MM.1S (cell line): ENCODE data around the gene TMEM114.

Source experiments
- DNase-seq: peaks from one replicate; pipeline ENCODE4 v3.0.0-alpha.2; 2015
- H2AFZ ChIP-seq: fragments of 300-600 bp; sonication (generic); 2 replicates; pipeline ENCODE4 v1.6.0; 2016; ENCODE audit warnings: antibody characterized with exemption, low read length
- H3F3A ChIP-seq: fragments of 300-600 bp; sonication (generic); 2 replicates; pipeline ENCODE4 v1.6.1; 2016; ENCODE audit warnings: mild to moderate bottlenecking, antibody characterized with exemption, low read length, moderate library complexity, mixed read lengths; ENCODE audit not compliant: insufficient read depth
- H3K27ac ChIP-seq: fragments of 300-600 bp; sonication (generic); 2 replicates; pipeline ENCODE4 v1.5.1; 2016; ENCODE audit warnings: mild to moderate bottlenecking, low read length
- H3K27me3 ChIP-seq: fragments of 300-600 bp; sonication (generic); replicated peaks from 2 replicates; pipeline ENCODE4 v1.6.0; 2016; ENCODE audit warnings: low read length; ENCODE audit not compliant: insufficient read depth
- H3K36me3 ChIP-seq: fragments of 300-600 bp; sonication (generic); replicated peaks from 2 replicates; pipeline ENCODE4 v1.6.1; 2016; ENCODE audit warnings: mild to moderate bottlenecking, low read length, mixed read lengths; ENCODE audit not compliant: insufficient read depth
- H3K4me1 ChIP-seq: fragments of 300-600 bp; sonication (generic); 2 replicates; pipeline ENCODE4 v1.6.1; 2016; ENCODE audit warnings: low read length, mixed read lengths
- H3K4me2 ChIP-seq: fragments of 300-600 bp; sonication (generic); 2 replicates; pipeline ENCODE4 v1.6.0; 2016; ENCODE audit warnings: low read depth, low read length
- H3K4me3 ChIP-seq: fragments of 300-600 bp; sonication (generic); 2 replicates; pipeline ENCODE4 v1.5.1; 2016; ENCODE audit warnings: low read length, mixed read lengths
- H3K79me2 ChIP-seq: fragments of 300-600 bp; sonication (generic); 2 replicates; pipeline ENCODE4 v1.6.1; 2016; ENCODE audit warnings: mixed run types, low read length, mixed read lengths
- H3K9ac ChIP-seq: fragments of 300-600 bp; sonication (generic); 2 replicates; pipeline ENCODE4 v1.6.1; 2016; ENCODE audit warnings: low read length, mixed read lengths
- H3K9me2 ChIP-seq: fragments of 300-600 bp; sonication (generic); replicated peaks from 2 replicates; pipeline ENCODE4 v1.6.1; 2016; ENCODE audit warnings: mild to moderate bottlenecking, low read length, mixed read lengths; ENCODE audit not compliant: insufficient read depth
- H3K9me3 ChIP-seq: fragments of 300-600 bp; sonication (generic); replicated peaks from 2 replicates; pipeline ENCODE4 v1.6.1; 2016; ENCODE audit warnings: mild to moderate bottlenecking, low read length, mixed read lengths; ENCODE audit not compliant: insufficient read depth
- H4K20me1 ChIP-seq: fragments of 300-600 bp; sonication (generic); 2 replicates; pipeline ENCODE4 v1.6.1; 2016; ENCODE audit warnings: mild to moderate bottlenecking, low read length, moderate library complexity, mixed read lengths; ENCODE audit not compliant: insufficient read depth
- CTCF ChIP-seq: fragments of 300-600 bp; sonication (generic); IDR thresholded peaks from 2 replicates; pipeline ENCODE4 v1.5.1; 2016; ENCODE audit warnings: antibody characterized with exemption, low read length, mixed read lengths
- EZH2 ChIP-seq: fragments of 300-600 bp; sonication (generic); optimal IDR thresholded peaks from 2 replicates; pipeline ENCODE3; 2017; ENCODE audit warnings: low read depth, mild to moderate bottlenecking, antibody characterized with exemption, low read length, mixed read lengths
- EZH2phosphoT487 ChIP-seq: fragments of 300-600 bp; sonication (generic); IDR thresholded peaks from 2 replicates; pipeline ENCODE4 v1.6.1; 2018; ENCODE audit warnings: antibody characterized with exemption, low read length

Gene TMEM114

GRCh38 chr16:8589057-8589899 is 1.0 kb downstream of the TMEM114 start:
- Histone ChIP-seq H3K4me1 (no peaks in the 10 kb centered on the region), H3K4me3 (no peak overlapping the region), H3K4me2 (no peak overlapping the region), H3F3A (no peaks in the 10 kb centered on the region), H3K9ac (no peak overlapping the region), H3K79me2 (no peaks in the 10 kb centered on the region), H3K27me3 (no peaks in the 10 kb centered on the region), H3K9me2 (no peaks in the 10 kb centered on the region), H4K20me1 (no peaks in the 10 kb centered on the region), H3K27ac (no peak overlapping the region), H2AFZ (no peak overlapping the region), H3K36me3 (no peaks in the 10 kb centered on the region), H3K9me3 (no peaks in the 10 kb centered on the region)
- TF ChIP-seq EZH2phosphoT487 = no peak
- no peak for TF ChIP-seq EZH2
- no peak for TF ChIP-seq CTCF
- DNase-seq = no peak

DNA sequence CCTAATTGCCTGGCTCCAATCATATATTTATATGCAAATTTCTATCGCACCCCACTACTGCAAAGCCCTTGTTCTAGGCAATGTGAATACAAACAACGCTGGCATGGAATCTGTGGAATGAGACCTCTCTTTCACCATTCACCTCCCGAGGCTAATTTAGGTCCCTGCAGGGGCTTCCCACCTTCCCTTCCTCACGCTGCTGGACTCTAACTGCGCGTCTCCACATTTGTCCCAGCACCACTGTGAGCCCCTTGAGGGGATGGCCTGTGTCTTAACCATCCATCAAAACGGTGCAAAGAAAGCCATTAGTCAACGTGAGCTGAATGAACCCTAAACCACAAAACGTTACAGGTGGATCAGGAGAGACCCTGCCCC is 1.6 kb downstream of the TMEM114 start:
- Histone ChIP-seq H3F3A (no peaks in the 10 kb centered on the region), H3K79me2 (no peaks in the 10 kb centered on the region), H2AFZ (no peak overlapping the region), H3K4me3 (no peak overlapping the region), H3K36me3 (no peaks in the 10 kb centered on the region), H3K9ac (no peak overlapping the region), H3K4me1 (no peaks in the 10 kb centered on the region), H3K9me3 (no peaks in the 10 kb centered on the region), H3K4me2 (no peak overlapping the region), H3K27ac (no peak overlapping the region), H3K27me3 (no peaks in the 10 kb centered on the region), H3K9me2 (no peaks in the 10 kb centered on the region), H4K20me1 (no peaks in the 10 kb centered on the region)
- DNase-seq = no peak
- TF ChIP-seq EZH2 (no peak), EZH2phosphoT487 (no peak), CTCF (no peak)

DNA sequence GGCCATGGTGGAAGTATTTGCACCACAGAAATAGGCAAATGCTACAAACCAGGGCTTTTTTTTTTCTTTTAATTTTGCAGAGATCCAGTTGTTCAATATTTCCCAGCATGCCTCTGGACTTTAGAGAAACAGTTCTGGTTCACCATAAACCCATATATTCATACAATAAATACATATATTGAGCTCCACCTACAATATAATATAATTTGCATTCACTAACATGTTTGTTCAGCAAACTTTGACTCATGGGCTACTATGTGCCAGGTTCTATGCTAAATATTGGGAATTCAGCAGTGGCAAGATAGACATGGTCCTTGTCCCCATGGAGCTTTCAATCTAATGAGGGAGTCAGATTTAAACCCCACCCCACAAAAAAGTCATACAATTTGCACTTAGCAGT is 3.2 kb downstream of the TMEM114 start:
- no peak overlapping the region for H3K27ac ChIP-seq
- H2AFZ ChIP-seq = no peak overlapping the region
- no peaks in the 10 kb centered on the region for H3K9me3 ChIP-seq
- no peak for DNase-seq
- no peaks in the 10 kb centered on the region for H3K79me2 ChIP-seq
- peaks cover 12% of the 10 kb centered on the region for H3F3A ChIP-seq
- H3K4me3 ChIP-seq = no peak overlapping the region
- no peaks in the 10 kb centered on the region for H4K20me1 ChIP-seq
- H3K4me2 ChIP-seq = no peak overlapping the region
- H3K9ac ChIP-seq = no peak overlapping the region
- peaks cover 12% of the 10 kb centered on the region for H3K4me1 ChIP-seq
- H3K36me3 ChIP-seq = no peaks in the 10 kb centered on the region
- TF ChIP-seq EZH2 (no peak), CTCF (no peak), EZH2phosphoT487 (no peak)
- no peaks in the 10 kb centered on the region for H3K9me2 ChIP-seq
- no peaks in the 10 kb centered on the region for H3K27me3 ChIP-seq
